H1 (cell line): ENCODE data around the gene VEPH1. TPM values are rescaled to one million over a fixed set of nuclear protein-coding genes. Genes with fewer than 3 reads are reported as not detected.

ENCODE experiments used
- CTCF ChIA-PET: fragments of 300-600 bp; sonication (Branson Sonifier 250); formaldehyde crosslinking; loops from one replicate; lab custom pipeline; 2021; ENCODE audit not compliant: partially characterized antibody; lab: Charles Lee
- POLR2A ChIA-PET: fragments of 300-600 bp; sonication (Branson Sonifier 250); formaldehyde crosslinking; loops from one replicate; lab custom pipeline; 2021; ENCODE audit warnings: inconsistent platforms; ENCODE audit not compliant: partially characterized antibody; lab: Charles Lee
- DNase-seq, 2 experiments: peaks; one replicate each; pipeline versions ENCODE4 v3.0.0 to v3.0.0-alpha.2; 2010 to 2022; ENCODE audit warnings: low spot score in 2 of 2, low read depth in 1 of 2, mixed read lengths in 1 of 2
- FAIRE-seq: peaks from 2 replicates; lab custom pipeline; 2011; peaks lifted over from hg19 to GRCh38; lab: Jason Lieb, UNC
- H2AFZ ChIP-seq: 2 replicates; pipeline ENCODE4 v1.8.1; 2012; ENCODE audit warnings: low read length, inconsistent platforms
- H2AK5ac ChIP-seq: 2 replicates; pipeline ENCODE4 v1.6.1; 2013; ENCODE audit warnings: low read depth, low read length
- H2BK120ac ChIP-seq: replicated peaks from 2 replicates; pipeline ENCODE3; 2013; ENCODE audit warnings: low read depth, low read length, inconsistent platforms
- H2BK12ac ChIP-seq: 2 replicates; pipeline ENCODE4 v1.6.1; 2013; ENCODE audit warnings: low read depth, low read length
- H2BK15ac ChIP-seq: 2 replicates; pipeline ENCODE4 v1.6.1; 2013; ENCODE audit warnings: low read length
- H2BK20ac ChIP-seq: 2 replicates; pipeline ENCODE4 v1.6.1; 2013; ENCODE audit warnings: low read length
- H2BK5ac ChIP-seq: 2 replicates; pipeline ENCODE4 v1.6.1; 2013; ENCODE audit warnings: low read depth, low read length
- H3K14ac ChIP-seq: 2 replicates; pipeline ENCODE4 v1.6.1; 2013; ENCODE audit warnings: inconsistent platforms; ENCODE audit not compliant: insufficient read length
- H3K18ac ChIP-seq: 2 replicates; pipeline ENCODE4 v1.6.1; 2013; ENCODE audit warnings: low read length; ENCODE audit errors: extremely low read depth
- H3K23ac ChIP-seq: 2 replicates; pipeline ENCODE4 v1.6.1; 2013; ENCODE audit warnings: inconsistent platforms; ENCODE audit not compliant: insufficient read length
- H3K23me2 ChIP-seq: 2 replicates; pipeline ENCODE4 v1.6.1; 2013; ENCODE audit warnings: low read depth, low read length
- H3K27ac ChIP-seq: 2 replicates; pipeline ENCODE4 v1.6.1; 2011; ENCODE audit warnings: low read depth, low read length, inconsistent platforms
- H3K27me3 ChIP-seq, 4 experiments: replicated peaks in 1 of 4; 1 replicate in 1 of 4; 2 replicates in 3 of 4; pipeline versions ENCODE4 v1.6.1 to v1.8.1; 2011 to 2013; ENCODE audit warnings: low read length in 3 of 4, mild to moderate bottlenecking in 3 of 4, inconsistent platforms in 2 of 4, mixed read lengths in 2 of 4, moderate library complexity in 1 of 4; ENCODE audit not compliant: control insufficient read depth in 3 of 4, insufficient read depth in 3 of 4; ENCODE audit errors: extremely low read depth in 1 of 4
- H3K36me3 ChIP-seq, 4 experiments: 2 replicates each; pipeline versions ENCODE4 v1.6.1 to v1.8.1; 2011 to 2013; ENCODE audit warnings: mild to moderate bottlenecking in 4 of 4, low read length in 3 of 4, moderate library complexity in 2 of 4, control low read depth in 1 of 4, inconsistent platforms in 1 of 4; ENCODE audit not compliant: insufficient read depth in 4 of 4, control insufficient read depth in 2 of 4
- H3K4ac ChIP-seq: replicated peaks from 2 replicates; pipeline ENCODE3; 2013; ENCODE audit warnings: low read length, low read depth, mixed read lengths, inconsistent platforms; ENCODE audit not compliant: insufficient read length
- H3K4me1 ChIP-seq, 4 experiments: replicated peaks in 1 of 4; 1 replicate in 1 of 4; 2 replicates in 3 of 4; pipeline versions ENCODE4 v1.6.1 to v1.8.1; 2011 to 2013; ENCODE audit warnings: low read length in 3 of 4, inconsistent platforms in 2 of 4, mixed read lengths in 1 of 4; ENCODE audit not compliant: insufficient read depth in 4 of 4, control insufficient read depth in 3 of 4
- H3K4me2 ChIP-seq, 2 experiments: 2 replicates each; pipeline versions ENCODE4 v1.6.1 to v1.8.1; 2011 to 2013; ENCODE audit warnings: low read depth in 2 of 2, low read length in 2 of 2, control low read depth in 1 of 2, inconsistent platforms in 1 of 2, mild to moderate bottlenecking in 1 of 2; ENCODE audit not compliant: insufficient read depth in 1 of 2
- H3K4me3 ChIP-seq, 4 experiments: fragments of 200-600, 300-600 bp in 1 of 4; sonication (generic), shearing (Covaris generic), sonication (Bioruptor Twin) in 1 of 4; 2 replicates each; pipeline versions ENCODE4 v1.5.1 to v1.8.1; 2011 to 2016; ENCODE audit warnings: low read length in 4 of 4, low read depth in 3 of 4, control low read depth in 2 of 4, inconsistent platforms in 2 of 4, mild to moderate bottlenecking in 2 of 4, mixed read lengths in 1 of 4, moderate library complexity in 1 of 4; ENCODE audit not compliant: insufficient read depth in 2 of 4; ENCODE audit errors: extremely low read depth in 1 of 4
- H3K56ac ChIP-seq: replicated peaks from 2 replicates; pipeline ENCODE3; 2013; ENCODE audit warnings: low read depth, mild to moderate bottlenecking, mixed read lengths, low read length, inconsistent platforms; ENCODE audit not compliant: insufficient read length
- H3K79me1 ChIP-seq: 2 replicates; pipeline ENCODE4 v1.6.1; 2013; ENCODE audit warnings: low read depth, low read length, control low read depth
- H3K79me2 ChIP-seq, 2 experiments: 2 replicates each; pipeline versions ENCODE4 v1.6.1 to v1.8.1; 2012 to 2013; ENCODE audit warnings: low read length in 2 of 2, mild to moderate bottlenecking in 2 of 2, inconsistent platforms in 1 of 2; ENCODE audit not compliant: insufficient read depth in 2 of 2, control insufficient read depth in 1 of 2
- H3K9ac ChIP-seq, 4 experiments: replicated peaks in 1 of 4; 1 replicate in 1 of 4; 2 replicates in 3 of 4; pipeline versions ENCODE4 v1.6.1 to v1.8.1; 2011 to 2013; ENCODE audit warnings: low read depth in 3 of 4, low read length in 3 of 4, control low read depth in 2 of 4, mild to moderate bottlenecking in 2 of 4, moderate library complexity in 2 of 4, inconsistent platforms in 1 of 4; ENCODE audit errors: extremely low read depth in 1 of 4
- H3K9me3 ChIP-seq, 2 experiments: 2 replicates each; pipeline versions ENCODE4 v1.6.1 to v1.8.1; 2012 to 2013; ENCODE audit warnings: mild to moderate bottlenecking in 2 of 2, moderate library complexity in 2 of 2, control low read depth in 1 of 2, inconsistent platforms in 1 of 2, low read depth in 1 of 2, low read length in 1 of 2, mixed read lengths in 1 of 2; ENCODE audit not compliant: insufficient read depth in 2 of 2
- H4K20me1 ChIP-seq, 2 experiments: replicated peaks in 1 of 2; 2 replicates each; pipeline versions ENCODE3 to v1.8.1; 2011 to 2013; ENCODE audit warnings: inconsistent platforms in 2 of 2, low read length in 2 of 2, mild to moderate bottlenecking in 1 of 2; ENCODE audit not compliant: insufficient read depth in 2 of 2, control insufficient read depth in 1 of 2
- H4K5ac ChIP-seq: 2 replicates; pipeline ENCODE4 v1.6.1; 2013; ENCODE audit warnings: low read length, low read depth, mixed read lengths, inconsistent platforms; ENCODE audit not compliant: insufficient read length
- H4K8ac ChIP-seq: 2 replicates; pipeline ENCODE4 v1.8.0; 2013; ENCODE audit warnings: mild to moderate bottlenecking, moderate library complexity, low read length, inconsistent platforms; ENCODE audit not compliant: insufficient read depth; ENCODE audit errors: extremely low read depth
- H4K91ac ChIP-seq: replicated peaks from 2 replicates; pipeline ENCODE3; 2013; ENCODE audit warnings: low read length, mixed read lengths, inconsistent platforms; ENCODE audit not compliant: insufficient read length
- CTBP2 ChIP-seq: IDR thresholded peaks from 2 replicates; pipeline ENCODE4 v1.7.0; 2011; ENCODE audit warnings: borderline replicate concordance, mild to moderate bottlenecking, moderate library complexity, mixed read lengths, low read length; ENCODE audit not compliant: insufficient read depth, insufficient read length
- EGR1 ChIP-seq: IDR thresholded peaks from 2 replicates; pipeline ENCODE4 v1.6.1; 2011; ENCODE audit warnings: low read depth, low read length, borderline replicate concordance
- GABPA ChIP-seq: IDR thresholded peaks from 2 replicates; pipeline ENCODE4 v1.6.1; 2011; ENCODE audit warnings: mild to moderate bottlenecking, low read length, moderate library complexity, borderline replicate concordance; ENCODE audit not compliant: insufficient read depth
- RFX5 ChIP-seq: IDR thresholded peaks from 2 replicates; pipeline ENCODE4 v1.6.1; 2011; ENCODE audit warnings: low read depth, low read length, improper control_type of control experiment, borderline replicate concordance
- WGBS, 2 experiments: shearing (Covaris generic) in 1 of 2; methylation state at CpG; one replicate each; pipeline versions ENCODE4 v1.1.6 to v1.1.7; 2013 to 2015; ENCODE audit warnings: low lambda C conversion rate in 2 of 2, mixed read lengths in 2 of 2, inconsistent platforms in 1 of 2, low coverage in 1 of 2, missing lambda C conversion rate in 1 of 2; ENCODE audit not compliant: insufficient replicate concordance in 2 of 2, insufficient coverage in 1 of 2, insufficient read length in 1 of 2; ENCODE audit errors: extremely low coverage in 1 of 2, missing lambda C conversion rate in 1 of 2; 5-methylcytosine and 5-hydroxymethylcytosine counted together
- polyA plus RNA-seq, 7 experiments: library from polyadenylated mRNA; depleted of rRNA in 3 of 7; stranded (reverse) in 5 of 7; unstranded in 2 of 7; fragments of >200 nt in 5 of 7; fragments of 200-250 nt in 2 of 7; gene quantifications; 1 replicate in 5 of 7; 2 replicates in 1 of 7; 4 replicates in 1 of 7; pipeline versions ENCODE4 v1.2.1 to v1.2.3, GENCODE V29; 2011 to 2013; ENCODE audit warnings: missing spikeins in 2 of 7, mixed read lengths in 2 of 7
- total RNA-seq: library from RNA; stranded (reverse); fragmentation: NEBNext Ultra II Directional; extraction: Animal tissue kit (Norgen Biotek cat#: 25700); gene quantifications from 2 replicates; pipeline ENCODE4 v1.2.1, GENCODE V29; 2021

The VEPH1 gene
- total and polyA plus RNA-seq, 2 of the 8 experiments (the other 6 are each of a cell fraction or from before 2014, with no cell fraction given), result 12.0 to 18.3 TPM

DNA sequence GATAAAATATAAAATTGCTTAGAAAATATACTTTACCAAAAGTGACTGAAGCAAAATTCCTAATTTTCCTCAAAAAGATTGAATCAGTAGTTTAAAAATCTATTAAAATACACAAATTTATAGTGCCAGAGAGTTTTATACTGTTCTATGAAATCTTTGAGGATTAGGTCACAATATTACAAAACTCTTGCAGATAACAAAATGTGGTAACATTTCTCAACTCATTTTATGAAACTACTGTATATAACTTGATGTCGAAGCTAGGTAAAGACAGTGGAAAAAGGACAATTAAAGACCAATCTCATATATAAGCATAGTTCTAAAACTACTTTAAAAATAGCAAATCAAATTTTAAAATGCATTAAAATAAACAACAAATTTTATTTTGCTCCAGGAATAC is 15.9 kb downstream of the VEPH1 start:
- WGBS, 2 experiments, result 87% methylated on average over 1 of the region's 1 CpG; no CpG with 5 or more reads in 1 of the 2 experiments
- Histone ChIP-seq H3K4me1 (no peaks in the 10 kb centered on the region), H3K79me1 (no peaks in the 10 kb centered on the region), H2BK120ac (no peak overlapping the region), H2BK15ac (no peak overlapping the region), H4K91ac (no peak overlapping the region), H2BK20ac (no peak overlapping the region), H3K9ac (no peak overlapping the region), H4K20me1 (no peaks in the 10 kb centered on the region), H3K36me3 (no peaks in the 10 kb centered on the region; a peak in 1 of 8 replicates), H3K18ac (no peak overlapping the region), H2AFZ (no peak overlapping the region), H3K4me2 (no peak overlapping the region), H3K14ac (no peak overlapping the region), H3K4me3 (no peak overlapping the region), H3K27me3 (no peaks in the 10 kb centered on the region), H2AK5ac (no peak overlapping the region), H3K9me3 (0 out of 4 replicates have a peak, but pooled peaks cover 0 to 2% of the 10 kb centered on the region in 2 experiments), H3K23ac (no peak overlapping the region), H3K56ac (no peak overlapping the region), H2BK5ac (no peak overlapping the region), H2BK12ac (no peak overlapping the region), H4K5ac (no peak overlapping the region), H3K4ac (no peak overlapping the region), H3K79me2 (no peaks in the 10 kb centered on the region), H4K8ac (no peak overlapping the region), H3K27ac (no peak overlapping the region), H3K23me2 (no peaks in the 10 kb centered on the region)
- FAIRE-seq, result no peak
- DNase-seq, result no peak
- no peak for TF ChIP-seq RFX5
- TF ChIP-seq CTBP2, result no peak
- TF ChIP-seq GABPA, result no peak
- TF ChIP-seq EGR1, result no peak
- CTCF ChIA-PET, result interaction anchor here (0.6 to 1.5 kb wide), 3 partner anchors 10 to 106 kb away, joined by 3 read pairs; no protein-coding TSS in a partner anchor
- POLR2A ChIA-PET, result interaction anchor here (2.6 kb wide), 1 partner anchor 11 kb away, joined by 13 read pairs; no protein-coding TSS in a partner anchor
